ENCODE results near the gene FAT4. TPM values are rescaled to one million over a fixed set of nuclear protein-coding genes. Genes with fewer than 3 reads are reported as not detected.

The FAT4 gene
- total RNA-seq, 4 donors from 2014 or later, result 12.6 to 112 (median 20.4) TPM

DNA sequence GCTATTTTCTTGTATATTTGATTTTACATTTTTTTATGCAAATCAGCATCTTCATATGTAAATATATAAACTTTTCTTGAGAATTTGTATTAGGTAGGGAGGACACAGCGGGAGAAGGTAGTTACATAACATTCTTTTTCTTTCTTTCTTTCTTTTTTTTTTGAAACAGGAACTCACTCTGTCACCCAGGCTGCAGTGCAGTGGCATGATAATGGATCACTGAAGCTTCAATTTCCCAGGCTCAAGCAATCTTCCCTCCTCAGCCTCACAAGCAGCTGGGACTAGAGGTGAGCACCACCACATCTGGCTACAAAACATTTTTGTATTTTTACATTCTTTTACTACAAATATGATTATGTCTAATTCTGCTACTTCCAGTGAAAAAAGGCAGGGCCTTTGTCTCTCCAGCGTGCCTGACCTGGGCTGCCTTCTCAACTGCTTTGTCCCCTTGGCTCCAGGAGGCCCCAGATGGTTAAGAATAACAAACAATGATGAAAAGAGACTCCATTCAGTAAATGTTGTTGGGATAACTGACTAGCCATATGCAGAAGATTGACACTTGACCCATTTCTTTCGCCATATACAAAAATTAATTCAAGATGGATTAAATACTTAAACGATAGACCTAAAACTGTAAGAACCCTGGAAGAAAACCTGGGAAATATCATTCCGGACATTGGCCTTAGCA, 46.5 kb upstream of the FAT4 start:
- no peak overlapping the region for H3K27ac ChIP-seq
- no peaks in the 10 kb centered on the region for H3K36me3 ChIP-seq
- no peak for TF ChIP-seq POLR2A (IDR thresholded peaks at IDR 0.05)
- TF ChIP-seq, protein P1, sequence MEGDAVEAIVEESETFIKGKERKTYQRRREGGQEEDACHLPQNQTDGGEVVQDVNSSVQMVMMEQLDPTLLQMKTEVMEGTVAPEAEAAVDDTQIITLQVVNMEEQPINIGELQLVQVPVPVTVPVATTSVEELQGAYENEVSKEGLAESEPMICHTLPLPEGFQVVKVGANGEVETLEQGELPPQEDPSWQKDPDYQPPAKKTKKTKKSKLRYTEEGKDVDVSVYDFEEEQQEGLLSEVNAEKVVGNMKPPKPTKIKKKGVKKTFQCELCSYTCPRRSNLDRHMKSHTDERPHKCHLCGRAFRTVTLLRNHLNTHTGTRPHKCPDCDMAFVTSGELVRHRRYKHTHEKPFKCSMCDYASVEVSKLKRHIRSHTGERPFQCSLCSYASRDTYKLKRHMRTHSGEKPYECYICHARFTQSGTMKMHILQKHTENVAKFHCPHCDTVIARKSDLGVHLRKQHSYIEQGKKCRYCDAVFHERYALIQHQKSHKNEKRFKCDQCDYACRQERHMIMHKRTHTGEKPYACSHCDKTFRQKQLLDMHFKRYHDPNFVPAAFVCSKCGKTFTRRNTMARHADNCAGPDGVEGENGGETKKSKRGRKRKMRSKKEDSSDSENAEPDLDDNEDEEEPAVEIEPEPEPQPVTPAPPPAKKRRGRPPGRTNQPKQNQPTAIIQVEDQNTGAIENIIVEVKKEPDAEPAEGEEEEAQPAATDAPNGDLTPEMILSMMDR (IDR thresholded peaks at IDR 0.05), result no peak
- no peaks in the 10 kb centered on the region for H3K9me3 ChIP-seq
- DNase-seq, result no peak
- no peaks in the 10 kb centered on the region for H3K4me1 ChIP-seq
- no peaks in the 10 kb centered on the region for H3K27me3 ChIP-seq
- H3K4me3 ChIP-seq, result no peak overlapping the region
- intact Hi-C loops (cut with DNase I; ENCODE audit: low total_unique reads), result no loop called here

DNA sequence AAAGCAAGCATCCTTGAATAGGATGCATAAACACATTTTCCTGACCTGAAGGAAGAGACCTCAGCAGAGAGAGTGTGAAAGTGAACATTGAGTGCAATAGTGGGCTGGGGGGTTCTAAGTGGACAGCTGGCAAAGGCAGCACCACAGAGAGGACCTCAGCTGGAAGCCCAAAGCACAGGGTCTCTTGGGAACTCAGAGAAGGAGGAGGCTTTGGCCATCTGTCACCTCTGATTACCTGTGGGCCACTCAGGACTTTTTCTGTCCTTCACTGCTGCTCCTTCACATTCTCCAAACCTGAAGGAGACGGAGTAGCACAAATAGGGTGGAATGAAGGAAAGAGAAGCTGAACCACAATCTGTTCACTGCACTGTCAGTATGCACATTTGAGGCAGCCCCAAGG, 37.9 kb upstream of the FAT4 start:
- Histone ChIP-seq H3K9me3 (no peaks in the 10 kb centered on the region), H3K36me3 (no peaks in the 10 kb centered on the region), H3K27me3 (no peaks in the 10 kb centered on the region), H3K27ac (no peak overlapping the region), H3K4me3 (no peak overlapping the region), H3K4me1 (no peaks in the 10 kb centered on the region)
- DNase-seq, result no peak
- intact Hi-C loops (cut with DNase I; ENCODE audit: low total_unique reads), result no loop called here
- TF ChIP-seq, protein P1 (IDR thresholded peaks at IDR 0.05), result no peak
- no peak for TF ChIP-seq POLR2A (IDR thresholded peaks at IDR 0.05)

DNA sequence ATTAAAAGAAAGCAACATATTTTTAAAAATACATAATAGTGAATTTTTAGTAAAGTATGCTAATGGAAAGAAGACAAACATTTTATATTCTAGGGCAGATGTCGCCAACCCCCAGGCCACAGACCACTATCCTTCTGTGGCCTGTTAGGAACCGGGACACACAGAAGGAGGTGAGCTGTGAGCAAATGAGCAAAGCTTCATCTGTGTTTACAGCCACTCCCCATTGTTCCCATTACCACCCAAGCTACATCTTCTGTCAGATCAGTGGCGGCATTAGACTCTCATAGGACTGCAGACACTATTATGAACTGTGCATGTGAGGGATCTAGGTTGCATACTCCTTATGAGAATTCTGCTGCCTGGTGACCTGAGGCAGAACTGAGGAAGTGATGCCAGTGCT, 37.0 kb upstream of the FAT4 start:
- H3K27ac ChIP-seq, result no peak overlapping the region
- intact Hi-C loops (cut with DNase I; ENCODE audit: low total_unique reads), result no loop called here
- H3K4me1 ChIP-seq, result no peaks in the 10 kb centered on the region
- TF ChIP-seq, protein P1 (IDR thresholded peaks at IDR 0.05), result no peak
- no peak for TF ChIP-seq POLR2A (IDR thresholded peaks at IDR 0.05)
- no peak overlapping the region for H3K4me3 ChIP-seq
- DNase-seq, result no peak
- H3K27me3 ChIP-seq, result no peaks in the 10 kb centered on the region
- H3K9me3 ChIP-seq, result no peaks in the 10 kb centered on the region
- H3K36me3 ChIP-seq, result no peaks in the 10 kb centered on the region

DNA sequence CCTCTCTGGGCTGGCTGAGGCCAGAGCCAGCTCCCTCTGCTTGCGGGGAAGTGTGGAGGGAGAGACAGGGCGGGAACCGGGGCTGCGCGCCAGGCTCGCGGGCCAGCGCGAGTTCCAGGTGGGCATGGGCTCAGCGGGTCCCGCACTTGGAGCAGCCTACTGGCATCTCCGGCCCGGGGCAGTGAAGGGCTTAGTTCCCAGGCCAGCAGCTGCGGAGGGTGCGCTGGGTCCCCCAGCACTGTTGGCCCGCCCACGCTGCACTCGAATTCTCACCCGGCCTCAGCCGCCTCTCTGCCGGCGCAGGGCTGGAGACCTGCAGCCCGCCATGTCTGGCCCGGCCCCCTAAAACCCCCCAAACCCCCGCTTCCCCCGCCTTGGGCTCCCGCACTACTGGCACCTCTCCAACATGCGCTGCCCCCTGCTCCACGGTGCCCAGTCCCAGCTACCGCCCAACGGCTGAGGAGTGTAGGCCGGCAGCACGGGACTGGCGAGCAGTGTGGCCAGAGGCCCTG, 33.8 kb upstream of the FAT4 start:
- intact Hi-C loops (cut with DNase I; ENCODE audit: low total_unique reads), result no loop called here

DNA sequence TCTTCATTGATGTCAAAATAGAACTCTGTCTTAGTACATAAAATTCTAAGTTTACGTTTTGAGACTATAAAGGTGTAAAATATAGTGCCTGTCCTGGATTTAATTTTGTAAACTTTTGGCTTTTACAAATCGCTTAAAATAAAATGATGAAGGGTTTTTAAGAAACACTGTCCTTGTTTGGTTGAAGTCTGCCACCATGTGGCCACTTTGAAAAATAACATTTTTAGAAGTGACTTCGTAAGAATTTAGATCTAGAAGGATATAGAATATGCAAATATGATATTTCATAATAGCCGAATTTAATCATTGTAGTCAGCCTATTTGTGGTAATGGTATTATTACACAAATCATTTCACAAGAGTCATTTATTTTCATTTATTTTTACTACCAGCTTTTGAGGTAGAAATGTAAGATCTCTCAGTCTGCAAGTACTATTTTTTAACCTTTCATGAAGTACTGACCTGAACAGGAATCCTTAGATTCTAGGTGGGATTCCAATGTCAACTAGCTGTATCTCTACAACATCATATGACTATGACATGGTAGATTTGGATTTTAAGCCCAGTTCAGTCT, 31.0 kb upstream of the FAT4 start:
- Histone ChIP-seq H3K36me3 (no peaks in the 10 kb centered on the region), H3K27me3 (no peaks in the 10 kb centered on the region), H3K4me1 (no peaks in the 10 kb centered on the region), H3K27ac (no peak overlapping the region), H3K9me3 (no peaks in the 10 kb centered on the region), H3K4me3 (no peak overlapping the region)
- intact Hi-C loops (cut with DNase I; ENCODE audit: low total_unique reads), result no loop called here
- DNase-seq, result no peak
- TF ChIP-seq, protein P1 (IDR thresholded peaks at IDR 0.05), result peak; percentile 31 to 44 (median 41)
- TF ChIP-seq POLR2A (IDR thresholded peaks at IDR 0.05), result no peak

More for the DNA sequence above, 33.8 kb upstream of the FAT4 start:
- no peak for TF ChIP-seq POLR2A (IDR thresholded peaks at IDR 0.05)
- TF ChIP-seq, protein P1 (IDR thresholded peaks at IDR 0.05), result no peak
- Histone ChIP-seq H3K36me3 (no peaks in the 10 kb centered on the region), H3K4me3 (no peak overlapping the region), H3K27ac (no peak overlapping the region), H3K27me3 (no peaks in the 10 kb centered on the region), H3K4me1 (no peaks in the 10 kb centered on the region), H3K9me3 (no peaks in the 10 kb centered on the region)
- DNase-seq, result peak in 1 of 2 donors; percentile 14
